ENCODE results near the gene CDKAL1. TPM values are rescaled to one million over a fixed set of nuclear protein-coding genes. Genes with fewer than 3 reads are reported as not detected.
A peak's percentile ranks its signal among the peaks of the same experiment; 100 is the strongest.

The CDKAL1 gene
- polyA plus RNA-seq, 2 of the 4 experiments (the other 2 are of a cell fraction), result 4.7 to 8.3 TPM

GRCh38 chr6:21033084-21033483, 498.8 kb downstream of the CDKAL1 start (continued):
- TF ChIP-seq ELK1 (IDR thresholded peaks at IDR 0.05; ENCODE audit: low read depth, low read length), result no peak

- WGBS (ENCODE audit: missing lambda C conversion rate), result 64% methylated on average over 4 of the region's 4 CpGs
- TF ChIP-seq MYC (IDR thresholded peaks at IDR 0.05; ENCODE audit: borderline replicate concordance, low read length), result no peak
- no peak for TF ChIP-seq RAD21 (conservative IDR thresholded peaks at IDR 0.05 in 1 of 2, IDR thresholded peaks at IDR 0.05 in 1 of 2)
- no peak for TF ChIP-seq RCOR1 (IDR thresholded peaks at IDR 0.05; ENCODE audit: low read depth, low read length)
- no peak for TF ChIP-seq EHMT2 (IDR thresholded peaks at IDR 0.05; ENCODE audit: low read depth)
- no peak for TF ChIP-seq USF2 (IDR thresholded peaks at IDR 0.05)
- TF ChIP-seq REST (IDR thresholded peaks at IDR 0.05), result no peak
- TF ChIP-seq MAFK (IDR thresholded peaks at IDR 0.05; ENCODE audit: partially characterized antibody), result no peak
- no peak for TF ChIP-seq KDM1A (IDR thresholded peaks at IDR 0.05; ENCODE audit: low read depth)
- no peak for TF ChIP-seq FOSL2 (IDR thresholded peaks at IDR 0.05)
- TF ChIP-seq FOSL2 (CRISPR knock-in tag; IDR thresholded peaks at IDR 0.05), result no peak
- TF ChIP-seq RNF2 (IDR thresholded peaks at IDR 0.05; ENCODE audit: borderline replicate concordance, low read depth), result no peak
- TF ChIP-seq NR3C1 (IDR thresholded peaks at IDR 0.05), result no peak
- TF ChIP-seq HDAC2 (IDR thresholded peaks at IDR 0.05), result no peak
- peak overlapping the region; percentile 45; the same call in 2 of the 3 replicates for H3K4me2 ChIP-seq
- H3K27ac ChIP-seq, result peak overlapping the region; percentile 13 to 63; a peak in 4 of 6 replicates
- DNase-seq (ENCODE audit: low read depth in 1 of 2, low spot score in 1 of 2), result peak in 1 of 2 experiments; percentile 14
- peak in 1 of 2 experiments; percentile 71; a peak in 2 of 6 replicates for ATAC-seq
- H3K4me1 ChIP-seq, result peaks cover 14% of the 10 kb centered on the region
- CTCF ChIA-PET, result no interaction called here
- no peak overlapping the region for H3K4me3 ChIP-seq
- H3K9me3 ChIP-seq, result no peaks in the 10 kb centered on the region
- FAIRE-seq, result no peak
- POLR2A ChIA-PET, result no interaction called here
These were observed 499.3 kb downstream of the CDKAL1 start for GRCh38 chr6:21033575-21034026.

- Histone ChIP-seq H3K9me3 (no peaks in the 10 kb centered on the region), H3K4me2 (no peak overlapping the region; the same call in 2 of the 3 replicates), H3K27ac (peak overlapping the region in 1 of 2 experiments; percentile 63; a peak in 4 of 6 replicates), H3K4me1 (peaks cover 14% of the 10 kb centered on the region), H3K4me3 (no peak overlapping the region)
- no peak for FAIRE-seq
- DNase-seq (ENCODE audit: low read depth in 1 of 2, low spot score in 1 of 2), result no peak
- no peak for ATAC-seq
- 63% methylated on average over 3 of the region's 3 CpGs for WGBS (ENCODE audit: missing lambda C conversion rate)
- POLR2A ChIA-PET, result no interaction called here
- TF ChIP-seq JUNB (IDR thresholded peaks at IDR 0.05), result no peak
- CTCF ChIA-PET, result no interaction called here
These were observed 500.1 kb downstream of the CDKAL1 start for GRCh38 chr6:21034345-21034744.

GRCh38 chr6:21037453-21037852, 503.2 kb downstream of the CDKAL1 start:
- Histone ChIP-seq H3K4me1 (peaks cover 14% of the 10 kb centered on the region), H3K4me3 (no peak overlapping the region), H3K9me3 (no peaks in the 10 kb centered on the region), H3K4me2 (no peak overlapping the region), H3K27ac (no peak overlapping the region)
- CTCF ChIA-PET, result interaction anchor here (1.1 kb wide), 1 partner anchor 17 kb away, joined by 3 read pairs; no protein-coding TSS in a partner anchor
- POLR2A ChIA-PET, result no interaction called here
- DNase-seq (ENCODE audit: low read depth in 1 of 2, low spot score in 1 of 2), result no peak
- no peak for FAIRE-seq
- WGBS (ENCODE audit: missing lambda C conversion rate), result 93% methylated on average over 1 of the region's 1 CpG
- TF ChIP-seq HOXB13 (CRISPR knock-in tag; IDR thresholded peaks at IDR 0.05; ENCODE audit: low read depth) (no peak), USF2 (IDR thresholded peaks at IDR 0.05) (no peak), MYC (IDR thresholded peaks at IDR 0.05; ENCODE audit: borderline replicate concordance, low read length) (no peak), HOXA7 (CRISPR knock-in tag; IDR thresholded peaks at IDR 0.05) (no peak), EHF (CRISPR knock-in tag; IDR thresholded peaks at IDR 0.05) (no peak), RNF2 (IDR thresholded peaks at IDR 0.05; ENCODE audit: borderline replicate concordance, low read depth) (no peak), HDAC2 (IDR thresholded peaks at IDR 0.05) (no peak), PBX3 (IDR thresholded peaks at IDR 0.05) (no peak), MAFK (IDR thresholded peaks at IDR 0.05; ENCODE audit: partially characterized antibody) (no peak)
- no peak for ATAC-seq
